OCI-LY1 (cell line): ENCODE measurements around the gene AP1G1.

ENCODE experiments used
- H2AFZ ChIP-seq: fragments of 200-600 bp; sonication (generic), shearing (Covaris generic); 2 replicates; pipeline ENCODE4 v1.6.0; 2014; ENCODE audit warnings: antibody characterized with exemption, mild to moderate bottlenecking, low read length
- H3F3A ChIP-seq: fragments of 200-600 bp; sonication (generic), shearing (Covaris generic); 2 replicates; pipeline ENCODE4 v1.6.0; 2014; ENCODE audit warnings: mild to moderate bottlenecking, antibody characterized with exemption, low read length, moderate library complexity; ENCODE audit not compliant: insufficient read depth
- H3K27ac ChIP-seq: fragments of 200-600 bp; sonication (generic); 2 replicates; pipeline ENCODE4 v1.5.1; 2014; ENCODE audit warnings: low read length, mixed run types, mild to moderate bottlenecking, low read depth; ENCODE audit not compliant: poor library complexity, severe bottlenecking
- H3K27me3 ChIP-seq: fragments of 200-600 bp; sonication (generic); 2 replicates; pipeline ENCODE4 v1.6.0; 2014; ENCODE audit warnings: antibody characterized with exemption, mild to moderate bottlenecking, low read length, moderate library complexity; ENCODE audit not compliant: insufficient read depth
- H3K36me3 ChIP-seq: fragments of 200-600 bp; sonication (generic); 2 replicates; pipeline ENCODE4 v1.6.1; 2014; ENCODE audit warnings: mild to moderate bottlenecking, antibody characterized with exemption, low read length, moderate library complexity, mixed read lengths; ENCODE audit not compliant: insufficient read depth
- H3K4me1 ChIP-seq: fragments of 200-600 bp; sonication (generic); 2 replicates; pipeline ENCODE4 v1.5.1; 2014; ENCODE audit warnings: mild to moderate bottlenecking, low read length, moderate library complexity; ENCODE audit not compliant: insufficient read depth, severe bottlenecking
- H3K4me2 ChIP-seq: fragments of 200-600 bp; sonication (generic), shearing (Covaris generic); 2 replicates; pipeline ENCODE4 v1.6.1; 2014; ENCODE audit warnings: low read length
- H3K4me3 ChIP-seq: fragments of 200-600 bp; sonication (generic); 2 replicates; pipeline ENCODE4 v1.5.1; 2014; ENCODE audit warnings: low read length, low read depth, mild to moderate bottlenecking, mixed read lengths; ENCODE audit not compliant: poor library complexity, severe bottlenecking
- H3K79me2 ChIP-seq: fragments of 200-600 bp; shearing (Covaris generic); 2 replicates; pipeline ENCODE4 v1.6.1; 2016; ENCODE audit warnings: mixed run types, low read length, mixed read lengths; ENCODE audit not compliant: insufficient read depth
- H3K9ac ChIP-seq: fragments of 200-600 bp; sonication (generic), shearing (Covaris generic); 2 replicates; pipeline ENCODE4 v1.6.1; 2014; ENCODE audit warnings: mild to moderate bottlenecking, low read length, mixed read lengths
- H3K9me2 ChIP-seq: fragments of 200-600 bp; sonication (generic), shearing (Covaris generic); 2 replicates; pipeline ENCODE4 v1.6.1; 2014; ENCODE audit warnings: low read depth, mild to moderate bottlenecking, low read length, mixed read lengths
- H3K9me3 ChIP-seq: fragments of 200-600 bp; shearing (Covaris generic); 2 replicates; pipeline ENCODE4 v1.6.1; 2014; ENCODE audit warnings: low read length, mixed read lengths
- H4K20me1 ChIP-seq: fragments of 200-600 bp; sonication (generic), shearing (Covaris generic); 2 replicates; pipeline ENCODE4 v1.6.0; 2016; ENCODE audit warnings: mild to moderate bottlenecking, low read length; ENCODE audit not compliant: insufficient read depth
- EZH2 ChIP-seq: fragments of 200-600 bp; sonication (generic), shearing (Covaris generic); IDR thresholded peaks from 2 replicates; pipeline ENCODE4 v1.8.0; 2017; ENCODE audit warnings: borderline replicate concordance, mixed run types, mild to moderate bottlenecking, antibody characterized with exemption, low read length, moderate library complexity, mixed read lengths
- TF ChIP-seq, protein P1 (sequence below): fragments of 200-600 bp; sonication (generic), shearing (Covaris generic); IDR thresholded peaks from 2 replicates; pipeline ENCODE4 v1.5.1; 2017; ENCODE audit warnings: mild to moderate bottlenecking, antibody characterized with exemption, low read length, moderate library complexity, mixed read lengths

Gene AP1G1

DNA sequence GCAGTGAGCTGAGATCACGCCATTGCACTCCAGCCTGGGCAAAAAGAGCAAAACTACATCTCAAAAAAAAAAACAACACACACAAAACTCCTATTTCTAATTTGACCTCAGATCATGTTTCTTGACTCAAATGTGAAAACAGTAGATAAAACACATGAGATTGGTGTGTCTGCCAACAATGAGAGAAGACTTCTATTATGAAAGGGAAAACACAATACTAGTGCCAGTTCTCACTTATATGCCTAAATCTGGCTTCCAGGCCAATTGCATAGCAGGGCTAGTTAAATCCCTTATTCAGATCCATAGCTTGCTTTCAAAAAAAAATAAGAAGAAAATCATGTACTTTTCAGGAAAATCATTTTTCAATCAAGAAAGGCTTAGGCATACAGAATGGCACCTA lies 39.4 kb downstream of the AP1G1 start:
- Histone ChIP-seq H3K4me3 (no peak overlapping the region), H2AFZ (no peak overlapping the region), H3K9me3 (peaks cover 4% of the 10 kb centered on the region; the same call in 1 of the 2 replicates), H3K4me1 (no peaks in the 10 kb centered on the region), H3K4me2 (no peak overlapping the region), H3K9me2 (no peaks in the 10 kb centered on the region), H3K9ac (no peak overlapping the region), H3F3A (no peaks in the 10 kb centered on the region), H3K79me2 (no peaks in the 10 kb centered on the region), H3K36me3 (peaks cover 72% of the 10 kb centered on the region), H3K27ac (no peak overlapping the region), H3K27me3 (no peaks in the 10 kb centered on the region), H4K20me1 (no peaks in the 10 kb centered on the region)
- no peak for TF ChIP-seq EZH2
- TF ChIP-seq, protein P1, sequence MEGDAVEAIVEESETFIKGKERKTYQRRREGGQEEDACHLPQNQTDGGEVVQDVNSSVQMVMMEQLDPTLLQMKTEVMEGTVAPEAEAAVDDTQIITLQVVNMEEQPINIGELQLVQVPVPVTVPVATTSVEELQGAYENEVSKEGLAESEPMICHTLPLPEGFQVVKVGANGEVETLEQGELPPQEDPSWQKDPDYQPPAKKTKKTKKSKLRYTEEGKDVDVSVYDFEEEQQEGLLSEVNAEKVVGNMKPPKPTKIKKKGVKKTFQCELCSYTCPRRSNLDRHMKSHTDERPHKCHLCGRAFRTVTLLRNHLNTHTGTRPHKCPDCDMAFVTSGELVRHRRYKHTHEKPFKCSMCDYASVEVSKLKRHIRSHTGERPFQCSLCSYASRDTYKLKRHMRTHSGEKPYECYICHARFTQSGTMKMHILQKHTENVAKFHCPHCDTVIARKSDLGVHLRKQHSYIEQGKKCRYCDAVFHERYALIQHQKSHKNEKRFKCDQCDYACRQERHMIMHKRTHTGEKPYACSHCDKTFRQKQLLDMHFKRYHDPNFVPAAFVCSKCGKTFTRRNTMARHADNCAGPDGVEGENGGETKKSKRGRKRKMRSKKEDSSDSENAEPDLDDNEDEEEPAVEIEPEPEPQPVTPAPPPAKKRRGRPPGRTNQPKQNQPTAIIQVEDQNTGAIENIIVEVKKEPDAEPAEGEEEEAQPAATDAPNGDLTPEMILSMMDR = no peak

DNA sequence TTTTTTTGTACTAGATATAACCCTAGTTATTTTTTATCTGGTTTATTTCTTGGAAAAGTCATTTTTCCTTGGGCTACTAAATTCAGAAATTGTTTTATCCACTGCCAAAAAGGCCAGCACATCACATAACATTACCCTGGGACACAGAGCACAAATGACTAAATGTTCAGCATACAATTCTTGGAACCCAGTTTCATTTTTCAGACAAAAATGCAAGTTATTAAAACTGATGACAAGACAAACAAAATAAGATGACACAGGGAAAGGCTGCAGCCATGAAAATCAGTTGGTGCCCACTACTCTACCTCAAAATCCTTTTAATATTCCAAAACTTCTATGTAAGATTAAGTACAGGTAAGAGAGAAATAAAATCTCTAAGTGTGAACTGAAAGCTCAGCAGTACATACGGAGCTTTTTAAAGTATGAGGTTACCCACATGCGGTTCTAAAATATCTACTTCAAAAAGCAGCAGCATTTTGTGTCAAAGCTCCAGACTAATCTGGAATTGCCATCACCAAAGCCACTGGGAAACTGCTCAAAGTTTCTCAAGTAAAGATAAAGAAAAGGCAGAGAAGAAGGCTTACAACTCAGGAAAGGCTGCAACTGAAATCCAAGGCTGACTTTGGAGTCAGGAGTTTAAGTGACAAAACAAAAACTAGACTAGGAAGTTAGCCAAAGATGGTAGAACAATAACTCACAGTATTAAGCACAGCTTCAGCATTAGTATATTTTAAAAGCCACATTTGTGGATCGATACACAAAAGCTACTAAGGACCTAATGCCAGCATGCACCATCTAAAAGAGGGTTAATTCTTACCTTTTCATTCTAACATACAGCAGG lies 41.4 kb downstream of the AP1G1 start:
- no peaks in the 10 kb centered on the region for H3K27me3 ChIP-seq
- peaks cover 4% of the 10 kb centered on the region; the same call in 1 of the 2 replicates for H3K9me3 ChIP-seq
- H4K20me1 ChIP-seq = no peaks in the 10 kb centered on the region
- no peak overlapping the region for H3K4me2 ChIP-seq
- H3K27ac ChIP-seq = no peak overlapping the region
- no peaks in the 10 kb centered on the region for H3K4me1 ChIP-seq
- no peak for TF ChIP-seq EZH2
- TF ChIP-seq, protein P1 = no peak
- peaks cover 70% of the 10 kb centered on the region for H3K36me3 ChIP-seq
- H3K79me2 ChIP-seq = no peaks in the 10 kb centered on the region
- H3K9ac ChIP-seq = no peak overlapping the region
- H2AFZ ChIP-seq = no peak overlapping the region
- no peaks in the 10 kb centered on the region for H3K9me2 ChIP-seq
- no peaks in the 10 kb centered on the region for H3F3A ChIP-seq
- no peak overlapping the region for H3K4me3 ChIP-seq

DNA sequence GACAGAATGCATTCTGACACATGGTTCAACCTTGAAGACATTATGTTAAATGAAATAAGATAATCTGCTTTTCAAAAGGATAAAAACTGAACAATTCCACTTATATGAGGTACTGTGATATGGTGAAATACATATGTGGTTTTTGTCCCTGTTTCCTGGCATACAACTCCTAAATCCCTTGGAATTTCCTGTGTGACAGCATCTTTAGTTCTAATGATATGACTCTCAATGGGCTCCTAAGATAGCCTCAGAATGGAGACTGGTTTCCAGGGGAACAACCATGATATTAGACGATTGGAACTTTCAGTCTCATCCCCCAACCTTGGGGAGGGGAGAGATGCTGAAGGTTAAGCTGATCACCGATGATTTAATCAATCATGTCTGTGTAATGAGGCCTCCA lies 46.4 kb downstream of the AP1G1 start:
- H2AFZ ChIP-seq = no peak overlapping the region
- no peak overlapping the region for H3K27ac ChIP-seq
- no peaks in the 10 kb centered on the region for H3K27me3 ChIP-seq
- no peaks in the 10 kb centered on the region for H4K20me1 ChIP-seq
- H3K4me1 ChIP-seq = no peaks in the 10 kb centered on the region
- H3K4me2 ChIP-seq = no peak overlapping the region
- TF ChIP-seq EZH2 = no peak
- TF ChIP-seq, protein P1 = no peak
- H3K9me2 ChIP-seq = no peaks in the 10 kb centered on the region
- no peaks in the 10 kb centered on the region for H3K9me3 ChIP-seq
- no peaks in the 10 kb centered on the region for H3F3A ChIP-seq
- no peak overlapping the region for H3K4me3 ChIP-seq
- H3K36me3 ChIP-seq = peaks cover 68% of the 10 kb centered on the region
- no peaks in the 10 kb centered on the region for H3K79me2 ChIP-seq
- H3K9ac ChIP-seq = no peak overlapping the region
